Ascending aorta (tissue), 2 donors: Measurements from ENCODE around the gene ATP2B2. TPM values are rescaled to one million over a fixed set of nuclear protein-coding genes. Genes with fewer than 3 reads are reported as not detected.
"Not testable (repeated sequence)": the region's sequence is repeated elsewhere in the genome, so short reads cannot be mapped to it uniquely, and the experiment has no call there.

Experiments
- DNase-seq, 2 donors: peaks; one replicate each; pipeline ENCODE4 v3.0.0-alpha.2; 2019; ENCODE audit warnings: low spot score in 2 of 2
- H3K27ac ChIP-seq, 2 donors: fragments of 200-600 bp; sonication (generic); one replicate each; pipeline ENCODE4 v1.5.1; 2016 to 2017; ENCODE audit warnings: mild to moderate bottlenecking in 1 of 2
- H3K27me3 ChIP-seq: fragments of 200-600 bp; sonication (generic); one replicate; pipeline ENCODE4 v1.5.1; 2017
- H3K36me3 ChIP-seq, 2 donors: fragments of 200-600 bp; sonication (generic); one replicate each; pipeline ENCODE4 v1.5.1; 2016
- H3K4me1 ChIP-seq, 2 donors: fragments of 200-600 bp; sonication (generic); one replicate each; pipeline ENCODE4 v1.5.1; 2016 to 2017; ENCODE audit warnings: mild to moderate bottlenecking in 1 of 2
- H3K4me3 ChIP-seq, 2 donors: fragments of 200-600 bp; sonication (generic); one replicate each; pipeline ENCODE4 v1.5.1; 2016 to 2017; ENCODE audit warnings: mild to moderate bottlenecking in 1 of 2
- H3K9me3 ChIP-seq, 2 donors: fragments of 200-600 bp; sonication (generic); one replicate each; pipeline ENCODE4 v1.5.1; 2016
- CTCF ChIP-seq, 3 experiments: fragments of 200-600 bp in 2 of 3; fragments of 450-650 bp in 1 of 3; sonication (generic) in 2 of 3; IDR thresholded peaks; one replicate each; pipeline ENCODE4 v1.5.1; 2016 to 2019; ENCODE audit warnings: antibody characterized with exemption in 3 of 3, mild to moderate bottlenecking in 1 of 3, moderate library complexity in 1 of 3
- intact Hi-C: fragments of 100-400 bp; cut with DNase I; formaldehyde crosslinking; loops from one replicate; pipeline ENCODE4 v1.15.1; 2023
- total RNA-seq: library from RNA; depleted of rRNA; stranded (reverse); fragments of >200 nt; gene quantifications from one replicate; pipeline ENCODE4 v1.1.0, GENCODE V29; 2016

ATP2B2 gene
- total RNA-seq, 1 donor from 2014 or later, result not detected

GRCh38 chr3:10547841-10548783, 42.7 kb upstream of the ATP2B2 start:
- DNase-seq, result no peak
- no peaks in the 10 kb centered on the region for H3K27me3 ChIP-seq

GRCh38 chr3:10547413-10547812, 42.0 kb upstream of the ATP2B2 start:
- no peak overlapping the region for H3K27ac ChIP-seq
- no peak overlapping the region for H3K4me3 ChIP-seq
- no peaks in the 10 kb centered on the region for H3K4me1 ChIP-seq
- peaks cover 0 to 3% of the 10 kb centered on the region in 2 donors for H3K9me3 ChIP-seq
- no peak for TF ChIP-seq CTCF (IDR thresholded peaks at IDR 0.05)
- no peaks in the 10 kb centered on the region for H3K36me3 ChIP-seq
- no peak for DNase-seq
- no peaks in the 10 kb centered on the region for H3K27me3 ChIP-seq
- intact Hi-C loops, result no loop called here

More at GRCh38 chr3:10547841-10548783, 42.7 kb upstream of the ATP2B2 start:
- Histone ChIP-seq H3K9me3 (no peaks in the 10 kb centered on the region), H3K36me3 (no peaks in the 10 kb centered on the region), H3K4me3 (no peak overlapping the region), H3K27ac (no peak overlapping the region), H3K4me1 (no peaks in the 10 kb centered on the region)
- no peak for TF ChIP-seq CTCF (IDR thresholded peaks at IDR 0.05)
- intact Hi-C loops, result no loop called here

GRCh38 chr3:10546820-10547263, 41.5 kb upstream of the ATP2B2 start:
- Histone ChIP-seq H3K36me3 (no peaks in the 10 kb centered on the region), H3K4me1 (no peaks in the 10 kb centered on the region)
- DNase-seq, result no peak

GRCh38 chr3:10546181-10546624, 40.8 kb upstream of the ATP2B2 start:
- Histone ChIP-seq H3K36me3 (no peaks in the 10 kb centered on the region), H3K4me1 (no peaks in the 10 kb centered on the region), H3K4me3 (no peak overlapping the region), H3K27me3 (no peaks in the 10 kb centered on the region), H3K27ac (no peak overlapping the region), H3K9me3 (peaks cover 0 to 8% of the 10 kb centered on the region in 2 donors)
- intact Hi-C loops, result no loop called here
- no peak for TF ChIP-seq CTCF (IDR thresholded peaks at IDR 0.05)
- DNase-seq, result no peak

More at GRCh38 chr3:10546820-10547263, 41.5 kb upstream of the ATP2B2 start:
- TF ChIP-seq CTCF (IDR thresholded peaks at IDR 0.05), result no peak
- no peak overlapping the region for H3K4me3 ChIP-seq
- H3K27ac ChIP-seq, result no peak overlapping the region
- no peaks in the 10 kb centered on the region for H3K27me3 ChIP-seq
- intact Hi-C loops, result no loop called here
- H3K9me3 ChIP-seq, result peaks cover 0 to 5% of the 10 kb centered on the region in 2 donors

GRCh38 chr3:10542518-10542917, 37.1 kb upstream of the ATP2B2 start:
- no peaks in the 10 kb centered on the region for H3K36me3 ChIP-seq
- no peak for DNase-seq
- intact Hi-C loops, result no loop called here
- H3K4me1 ChIP-seq, result no peaks in the 10 kb centered on the region
- no peak overlapping the region for H3K27ac ChIP-seq
- H3K27me3 ChIP-seq, result no peaks in the 10 kb centered on the region
- no peak overlapping the region for H3K4me3 ChIP-seq
- TF ChIP-seq CTCF (IDR thresholded peaks at IDR 0.05), result no peak
- peaks cover 0 to 15% of the 10 kb centered on the region in 2 donors for H3K9me3 ChIP-seq

GRCh38 chr3:10540347-10540746, 35.0 kb upstream of the ATP2B2 start:
- H3K27me3 ChIP-seq, H3K36me3 ChIP-seq, H3K4me3 ChIP-seq, H3K4me1 ChIP-seq, DNase-seq, intact Hi-C loops, H3K27ac ChIP-seq: not testable (repeated sequence)
- peaks cover 0 to 15% of the 10 kb centered on the region in 2 donors for H3K9me3 ChIP-seq
